Mammary epithelial cell (primary cell): ENCODE results near the gene S1PR2.
"Not testable (repeated sequence)": the region's sequence is repeated elsewhere in the genome, so short reads cannot be mapped to it uniquely, and the experiment has no call there.

Source experiments
- EZH2 ChIP-seq: IDR thresholded peaks from 2 replicates; pipeline ENCODE4 v1.6.1; 2012; ENCODE audit warnings: low read length, inconsistent platforms, borderline replicate concordance
- TF ChIP-seq, protein P1 (sequence below), 2 donors: IDR thresholded peaks in 1 of 2; conservative IDR thresholded peaks in 1 of 2; 2 replicates each; pipeline ENCODE4 v1.5.1; 2011 to 2012; ENCODE audit warnings: inconsistent platforms in 2 of 2, low read length in 2 of 2, mild to moderate bottlenecking in 2 of 2, control low read depth in 1 of 2, low read depth in 1 of 2; ENCODE audit not compliant: insufficient read depth in 1 of 2; ENCODE audit errors: extremely low read depth in 1 of 2

DNA sequence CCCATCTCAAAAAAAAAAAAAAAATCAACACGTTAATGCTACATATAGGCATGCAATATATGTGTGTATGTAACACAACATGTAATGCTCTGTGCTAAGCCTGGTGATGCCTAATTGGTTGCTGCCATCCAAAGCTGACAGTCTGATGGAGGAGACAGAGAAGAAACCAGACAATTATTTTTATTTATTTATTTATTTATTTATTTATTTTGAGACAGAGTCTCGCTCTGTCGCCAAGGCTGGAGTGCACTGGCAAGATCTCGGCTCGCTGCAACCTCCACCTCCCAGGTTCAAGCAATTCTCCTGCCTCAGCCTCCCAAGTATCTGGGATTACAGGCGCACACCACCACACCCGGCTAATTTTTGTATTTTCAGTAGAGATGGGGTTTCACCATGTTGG, 4.3 kb upstream of the S1PR2 start:
- TF ChIP-seq, protein P1, sequence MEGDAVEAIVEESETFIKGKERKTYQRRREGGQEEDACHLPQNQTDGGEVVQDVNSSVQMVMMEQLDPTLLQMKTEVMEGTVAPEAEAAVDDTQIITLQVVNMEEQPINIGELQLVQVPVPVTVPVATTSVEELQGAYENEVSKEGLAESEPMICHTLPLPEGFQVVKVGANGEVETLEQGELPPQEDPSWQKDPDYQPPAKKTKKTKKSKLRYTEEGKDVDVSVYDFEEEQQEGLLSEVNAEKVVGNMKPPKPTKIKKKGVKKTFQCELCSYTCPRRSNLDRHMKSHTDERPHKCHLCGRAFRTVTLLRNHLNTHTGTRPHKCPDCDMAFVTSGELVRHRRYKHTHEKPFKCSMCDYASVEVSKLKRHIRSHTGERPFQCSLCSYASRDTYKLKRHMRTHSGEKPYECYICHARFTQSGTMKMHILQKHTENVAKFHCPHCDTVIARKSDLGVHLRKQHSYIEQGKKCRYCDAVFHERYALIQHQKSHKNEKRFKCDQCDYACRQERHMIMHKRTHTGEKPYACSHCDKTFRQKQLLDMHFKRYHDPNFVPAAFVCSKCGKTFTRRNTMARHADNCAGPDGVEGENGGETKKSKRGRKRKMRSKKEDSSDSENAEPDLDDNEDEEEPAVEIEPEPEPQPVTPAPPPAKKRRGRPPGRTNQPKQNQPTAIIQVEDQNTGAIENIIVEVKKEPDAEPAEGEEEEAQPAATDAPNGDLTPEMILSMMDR (conservative IDR thresholded peaks at IDR 0.05 in 1 of 2, IDR thresholded peaks at IDR 0.05 in 1 of 2; ENCODE audit: extremely low read depth in 1 of 2, insufficient read depth in 1 of 2, low read depth in 1 of 2, low read length in 2 of 2) = not testable (repeated sequence)
- not testable (repeated sequence) for TF ChIP-seq EZH2
